PFSK-1 (cell line): ENCODE results near the gene EXOC4.

Experiments used
- POLR2AphosphoS5 ChIP-seq: IDR thresholded peaks from 2 replicates; pipeline ENCODE4 v1.6.1; 2012; ENCODE audit warnings: low read depth, mild to moderate bottlenecking, control low read depth, low read length, moderate library complexity
- REST ChIP-seq, 2 experiments: IDR thresholded peaks; 2 replicates each; pipeline versions ENCODE4 v1.6.1 to v1.8.0; 2011 to 2012; ENCODE audit warnings: low read depth in 2 of 2, low read length in 2 of 2, control low read depth in 1 of 2, inconsistent platforms in 1 of 2, mild to moderate bottlenecking in 1 of 2, moderate library complexity in 1 of 2; ENCODE audit not compliant: insufficient read depth in 1 of 2
- SIN3A ChIP-seq: IDR thresholded peaks from 2 replicates; pipeline ENCODE4 v1.6.1; 2012; ENCODE audit warnings: mild to moderate bottlenecking, low read length, moderate library complexity, borderline replicate concordance; ENCODE audit not compliant: insufficient read depth
- TAF1 ChIP-seq: IDR thresholded peaks from 2 replicates; pipeline ENCODE4 v1.6.1; 2012; ENCODE audit warnings: low read length, control low read depth, borderline replicate concordance; ENCODE audit not compliant: insufficient read depth

- TF ChIP-seq SIN3A (no peak), POLR2AphosphoS5 (no peak), TAF1 (no peak), REST (IDR thresholded peaks at IDR 0.05; ENCODE audit: insufficient read depth in 1 of 2, low read depth in 2 of 2, low read length in 2 of 2) (no peak)
Observed at GRCh38 chr7:133724694-133725093, 471.8 kb downstream of the EXOC4 start.
